GM10248 (cell line): Measurements from ENCODE around the gene ZC3H7B.

Experiments
- CTCF ChIA-PET: fragments of 300-600 bp; sonication (Branson Sonifier 250); formaldehyde crosslinking; extraction: SDS; loops from one replicate; lab custom pipeline; 2021; ENCODE audit warnings: antibody characterized with exemption; lab: Yijun Ruan, JAX
- POLR2A ChIA-PET: fragments of 350-650 bp; sonication (Branson Sonifier 250); formaldehyde crosslinking; extraction: SDS; loops from one replicate; lab custom pipeline; 2020; ENCODE audit warnings: antibody characterized with exemption; lab: Yijun Ruan, JAX
- DNase-seq: peaks from one replicate; pipeline ENCODE4 v3.0.0; 2012; ENCODE audit errors: extremely low spot score
- TF ChIP-seq, protein P1 (sequence below): IDR thresholded peaks from 2 replicates; pipeline ENCODE4 v1.5.1; 2012; ENCODE audit warnings: mild to moderate bottlenecking, low read depth; ENCODE audit errors: extremely low read depth, missing control alignments, control extremely low read depth

ZC3H7B gene

GRCh38 chr22:41361716-41362310 lies 60.5 kb downstream of the ZC3H7B start:
- DNase-seq: no peak
- ChIA-PET CTCF (interaction anchor here (1.6 to 1.8 kb wide), 2 partner anchors 10 to 11 kb away, joined by 3 to 4 read pairs; no protein-coding TSS in a partner anchor), POLR2A (no interaction called here)
- TF ChIP-seq, protein P1, sequence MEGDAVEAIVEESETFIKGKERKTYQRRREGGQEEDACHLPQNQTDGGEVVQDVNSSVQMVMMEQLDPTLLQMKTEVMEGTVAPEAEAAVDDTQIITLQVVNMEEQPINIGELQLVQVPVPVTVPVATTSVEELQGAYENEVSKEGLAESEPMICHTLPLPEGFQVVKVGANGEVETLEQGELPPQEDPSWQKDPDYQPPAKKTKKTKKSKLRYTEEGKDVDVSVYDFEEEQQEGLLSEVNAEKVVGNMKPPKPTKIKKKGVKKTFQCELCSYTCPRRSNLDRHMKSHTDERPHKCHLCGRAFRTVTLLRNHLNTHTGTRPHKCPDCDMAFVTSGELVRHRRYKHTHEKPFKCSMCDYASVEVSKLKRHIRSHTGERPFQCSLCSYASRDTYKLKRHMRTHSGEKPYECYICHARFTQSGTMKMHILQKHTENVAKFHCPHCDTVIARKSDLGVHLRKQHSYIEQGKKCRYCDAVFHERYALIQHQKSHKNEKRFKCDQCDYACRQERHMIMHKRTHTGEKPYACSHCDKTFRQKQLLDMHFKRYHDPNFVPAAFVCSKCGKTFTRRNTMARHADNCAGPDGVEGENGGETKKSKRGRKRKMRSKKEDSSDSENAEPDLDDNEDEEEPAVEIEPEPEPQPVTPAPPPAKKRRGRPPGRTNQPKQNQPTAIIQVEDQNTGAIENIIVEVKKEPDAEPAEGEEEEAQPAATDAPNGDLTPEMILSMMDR: no peak

DNA sequence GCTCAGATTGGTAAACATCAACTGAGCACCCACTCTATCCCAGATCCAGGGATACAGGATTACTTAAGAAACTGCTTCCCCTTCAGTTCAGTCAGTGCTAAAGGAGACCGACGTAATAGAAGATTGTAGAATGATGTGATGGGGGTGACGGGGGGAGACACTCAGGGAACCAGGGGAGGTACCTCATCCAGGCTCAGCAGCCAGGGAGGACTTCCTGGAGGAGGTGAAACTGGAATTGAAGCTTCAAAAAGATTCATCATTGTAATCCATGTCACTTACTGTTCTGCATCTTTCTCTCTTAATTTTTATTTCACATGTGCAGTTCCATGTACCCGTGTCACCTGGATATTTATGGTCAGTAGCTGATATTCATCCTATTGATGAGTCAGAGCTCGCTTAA lies 61.3 kb downstream of the ZC3H7B start:
- TF ChIP-seq, protein P1: no peak
- ChIA-PET CTCF (interaction anchor here (1.3 to 1.6 kb wide), 2 partner anchors 11 to 18 kb away, joined by 3 read pairs; no protein-coding TSS in a partner anchor), POLR2A (no interaction called here)
- no peak for DNase-seq

GRCh38 chr22:41364233-41364632 lies 62.9 kb downstream of the ZC3H7B start:
- DNase-seq: no peak
- ChIA-PET CTCF (interaction anchor here (0.8 to 1.1 kb wide), 3 partner anchors 12 to 154 kb away, joined by 3 read pairs; partner anchors contain the start of gene TEF), POLR2A (no interaction called here)
- TF ChIP-seq, protein P1: no peak

GRCh38 chr22:41364955-41365354 lies 63.6 kb downstream of the ZC3H7B start:
- no peak for DNase-seq
- ChIA-PET POLR2A (interaction anchor here (0.6 kb wide), 1 partner anchor 1845 kb away, joined by 4 read pairs; the partner anchor contains the start of gene ATF4), CTCF (interaction anchor here (1.4 kb wide), 1 partner anchor 11 kb away, joined by 3 read pairs; no protein-coding TSS in a partner anchor)
- TF ChIP-seq, protein P1: no peak

- TF ChIP-seq, protein P1: no peak
- DNase-seq: no peak
- ChIA-PET CTCF (interaction anchor here (1.4 kb wide), 1 partner anchor 10 kb away, joined by 3 read pairs; no protein-coding TSS in a partner anchor), POLR2A (interaction anchor here (0.6 to 2.2 kb wide), 2 partner anchors 16 to 1845 kb away, joined by 4 to 8 read pairs; partner anchors contain the start of genes ATF4 and TEF)
Observed at GRCh38 chr22:41365425-41365824, 64.1 kb downstream of the ZC3H7B start.

DNA sequence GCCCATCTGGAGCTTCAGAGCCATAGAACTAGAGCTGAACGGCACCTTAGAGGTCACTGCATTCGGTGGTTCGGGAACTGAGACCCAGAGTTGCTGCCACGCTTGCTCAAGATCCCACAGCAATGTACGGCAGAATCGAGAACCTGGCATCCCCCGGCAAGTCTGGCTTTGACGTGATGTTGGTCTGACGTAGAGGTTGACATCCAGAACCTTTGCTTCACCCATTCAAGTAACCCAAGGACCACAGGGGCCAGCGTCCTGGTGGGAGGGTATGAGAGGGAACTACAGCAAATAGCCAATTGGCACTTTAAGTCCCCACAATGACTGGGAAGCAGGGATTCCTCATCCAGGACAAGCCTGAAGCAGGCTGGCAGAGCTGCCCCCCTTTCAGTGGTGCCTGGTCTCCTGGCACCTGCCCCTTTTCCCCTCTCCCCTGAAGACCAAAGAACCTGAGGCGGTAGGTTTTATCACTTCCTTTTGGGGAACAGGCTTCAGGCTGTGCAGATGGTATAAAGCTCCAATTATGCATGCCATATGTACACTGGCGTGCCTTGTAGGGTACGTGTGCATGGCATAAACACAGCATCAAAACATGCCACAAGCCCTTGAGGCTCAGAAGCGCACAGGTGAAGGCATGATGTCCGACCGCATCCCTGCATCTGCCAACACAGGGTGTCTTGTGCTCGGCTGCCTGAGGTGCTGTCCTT lies 65.2 kb downstream of the ZC3H7B start:
- CTCF ChIA-PET: interaction anchor here (1.5 kb wide), 1 partner anchor 9 kb away, joined by 3 read pairs; no protein-coding TSS in a partner anchor
- POLR2A ChIA-PET: interaction anchor here (2.2 kb wide), 1 partner anchor 15 kb away, joined by 8 read pairs; the partner anchor contains the start of gene TEF
- DNase-seq: no peak
- TF ChIP-seq, protein P1: no peak
